ENCODE data around the gene TSHZ3. TPM values are rescaled to one million over a fixed set of nuclear protein-coding genes. Genes with fewer than 3 reads are reported as not detected.

Gene TSHZ3
- total and polyA plus RNA-seq, 2 of the 8 experiments (the other 6 are each of a cell fraction or from before 2014, with no cell fraction given), result 3.1 to 12.3 TPM

- no peak for TF ChIP-seq CHD1 (IDR thresholded peaks at IDR 0.05; ENCODE audit: low read depth, low read length)
- TF ChIP-seq SP1 (IDR thresholded peaks at IDR 0.05; ENCODE audit: low read depth, low read length), result no peak
- TF ChIP-seq TBP (IDR thresholded peaks at IDR 0.05; ENCODE audit: low read depth, low read length), result no peak
- no peak for TF ChIP-seq BCL11A (IDR thresholded peaks at IDR 0.05; ENCODE audit: low read depth in 2 of 2, low read length in 2 of 2)
- no peak for TF ChIP-seq RNF2 (IDR thresholded peaks at IDR 0.05; ENCODE audit: borderline replicate concordance, low read depth, low read length, missing control alignments, poor library complexity, severe bottlenecking)
- no peak for TF ChIP-seq SIRT6 (IDR thresholded peaks at IDR 0.05; ENCODE audit: low read length)
- TF ChIP-seq HDAC6 (IDR thresholded peaks at IDR 0.05; ENCODE audit: low read depth, low read length), result no peak
Observed at GRCh38 chr19:31317570-31317969, 31.7 kb downstream of the TSHZ3 start (continued).
